Type B pancreatic cell (in vitro differentiated cells): ENCODE results near the gene NKD2. TPM values are rescaled to one million over a fixed set of nuclear protein-coding genes. Genes with fewer than 3 reads are reported as not detected.

ENCODE experiments used
- DNase-seq: peaks from one replicate; pipeline ENCODE4 v3.0.0; 2021; ENCODE audit warnings: mixed read lengths; ENCODE audit not compliant: unreplicated experiment; ENCODE audit errors: extremely low spot score
- H3K27ac Mint-ChIP-seq: 2 replicates; pipeline ENCODE4 v1.8.0; 2021; ENCODE audit warnings: mild to moderate bottlenecking, mixed read lengths
- H3K27me3 Mint-ChIP-seq: 2 replicates; pipeline ENCODE4 v1.8.0; 2021; ENCODE audit warnings: mixed read lengths
- H3K36me3 Mint-ChIP-seq: 2 replicates; pipeline ENCODE4 v1.8.0; 2021; ENCODE audit warnings: mixed read lengths
- H3K4me1 Mint-ChIP-seq: one replicate; pipeline ENCODE4 v1.8.0; 2021; ENCODE audit warnings: mixed read lengths; ENCODE audit not compliant: unreplicated experiment
- H3K4me3 Mint-ChIP-seq: 2 replicates; pipeline ENCODE4 v1.8.0; 2021; ENCODE audit warnings: mild to moderate bottlenecking, mixed read lengths
- H3K9me3 Mint-ChIP-seq: 2 replicates; pipeline ENCODE4 v1.8.0; 2021; ENCODE audit warnings: mixed read lengths
- CTCF ChIP-seq: fragments of 200-600 bp; sonication (generic); conservative IDR thresholded peaks from 2 replicates; pipeline ENCODE4 v1.5.0; 2021; ENCODE audit warnings: antibody characterized with exemption, mild to moderate bottlenecking
- total RNA-seq: library from RNA; stranded (reverse); gene quantifications from 2 replicates; pipeline ENCODE4 v1.2.1, GENCODE V29; 2021; ENCODE audit warnings: low replicate concordance

Gene NKD2
- total RNA-seq, 1 donor from 2014 or later: 24.3 TPM

GRCh38 chr5:1076406-1076805 lies 67.8 kb downstream of the NKD2 start:
- Mint-ChIP-seq H3K4me3 (no peak overlapping the region), H3K9me3 (no peaks in the 10 kb centered on the region), H3K27ac (no peak overlapping the region), H3K4me1 (no peaks in the 10 kb centered on the region), H3K36me3 (no peaks in the 10 kb centered on the region), H3K27me3 (no peaks in the 10 kb centered on the region)
- no peak for DNase-seq
- no peak for TF ChIP-seq CTCF

- Mint-ChIP-seq H3K36me3 (no peaks in the 10 kb centered on the region), H3K9me3 (no peaks in the 10 kb centered on the region), H3K4me3 (no peak overlapping the region), H3K27me3 (no peaks in the 10 kb centered on the region), H3K27ac (no peak overlapping the region), H3K4me1 (no peaks in the 10 kb centered on the region)
- DNase-seq: no peak
- TF ChIP-seq CTCF: no peak
Observed at GRCh38 chr5:1077026-1077425, 68.4 kb downstream of the NKD2 start.

GRCh38 chr5:1077491-1078020 lies 69.0 kb downstream of the NKD2 start:
- no peaks in the 10 kb centered on the region for H3K27me3 Mint-ChIP-seq
- DNase-seq: no peak
- H3K4me1 Mint-ChIP-seq: no peaks in the 10 kb centered on the region
- TF ChIP-seq CTCF: no peak
- H3K36me3 Mint-ChIP-seq: no peaks in the 10 kb centered on the region
- H3K27ac Mint-ChIP-seq: no peak overlapping the region
- H3K4me3 Mint-ChIP-seq: no peak overlapping the region
- no peaks in the 10 kb centered on the region for H3K9me3 Mint-ChIP-seq

GRCh38 chr5:1078206-1078605 lies 69.6 kb downstream of the NKD2 start:
- TF ChIP-seq CTCF: no peak
- Mint-ChIP-seq H3K36me3 (no peaks in the 10 kb centered on the region), H3K27me3 (no peaks in the 10 kb centered on the region), H3K4me3 (no peak overlapping the region), H3K27ac (no peak overlapping the region), H3K4me1 (no peaks in the 10 kb centered on the region), H3K9me3 (no peaks in the 10 kb centered on the region)
- DNase-seq: no peak

- H3K27ac Mint-ChIP-seq: no peak overlapping the region
- H3K4me3 Mint-ChIP-seq: no peak overlapping the region
- H3K36me3 Mint-ChIP-seq: no peaks in the 10 kb centered on the region
- H3K27me3 Mint-ChIP-seq: no peaks in the 10 kb centered on the region
- no peak for TF ChIP-seq CTCF
- no peaks in the 10 kb centered on the region for H3K4me1 Mint-ChIP-seq
- no peaks in the 10 kb centered on the region for H3K9me3 Mint-ChIP-seq
- no peak for DNase-seq
Observed at GRCh38 chr5:1078851-1079250, 70.2 kb downstream of the NKD2 start.

GRCh38 chr5:1079486-1079885 lies 70.9 kb downstream of the NKD2 start:
- no peak for DNase-seq
- Mint-ChIP-seq H3K36me3 (no peaks in the 10 kb centered on the region), H3K27ac (no peak overlapping the region), H3K9me3 (no peaks in the 10 kb centered on the region), H3K4me3 (no peak overlapping the region), H3K4me1 (no peaks in the 10 kb centered on the region), H3K27me3 (no peaks in the 10 kb centered on the region)
- no peak for TF ChIP-seq CTCF
